Hematopoietic multipotent progenitor cell (in vitro differentiated cells): ENCODE measurements around the gene ANKDD1A. TPM values are rescaled to one million over a fixed set of nuclear protein-coding genes. Genes with fewer than 3 reads are reported as not detected.
A peak's percentile ranks its signal among the peaks of the same experiment; 100 is the strongest.

ENCODE experiments used
- DNase-seq, 3 donors: peaks; one replicate each; pipeline ENCODE4 v3.0.0-alpha.2; 2011 to 2015; ENCODE audit warnings: low read depth in 2 of 3, low spot score in 2 of 3
- total RNA-seq: library from RNA; depleted of rRNA; stranded (reverse); fragments of >200 nt; gene quantifications from one replicate; pipeline ENCODE4 v1.2.3, GENCODE V29; 2012

Gene ANKDD1A
- total RNA-seq, 1 donor = 6.2 TPM

GRCh38 chr15:64917211-64917610 is 5.5 kb downstream of the ANKDD1A start:
- DNase-seq = no peak

- DNase-seq = no peak
Measured at GRCh38 chr15:64919721-64920120, 8.0 kb downstream of the ANKDD1A start.

- no peak for DNase-seq
Measured at GRCh38 chr15:64921711-64922110, 10.0 kb downstream of the ANKDD1A start.

GRCh38 chr15:64923546-64923945 is 11.8 kb downstream of the ANKDD1A start:
- no peak for DNase-seq

GRCh38 chr15:64925335-64926330 is 13.9 kb downstream of the ANKDD1A start:
- no peak for DNase-seq

- DNase-seq = no peak
Measured at GRCh38 chr15:64926661-64927060, 15.0 kb downstream of the ANKDD1A start.

- DNase-seq = no peak
Measured at GRCh38 chr15:64928626-64929220, 17.0 kb downstream of the ANKDD1A start.

- DNase-seq = no peak
Measured at GRCh38 chr15:64930019-64930652, 18.4 kb downstream of the ANKDD1A start.

GRCh38 chr15:64930778-64931371 is 19.2 kb downstream of the ANKDD1A start:
- peak in 1 of 3 donors; percentile 45 for DNase-seq

GRCh38 chr15:64931381-64931780 is 19.7 kb downstream of the ANKDD1A start:
- DNase-seq = no peak

- no peak for DNase-seq
Measured at GRCh38 chr15:64934023-64934422, 22.3 kb downstream of the ANKDD1A start.

GRCh38 chr15:64938192-64938591 is 26.5 kb downstream of the ANKDD1A start:
- no peak for DNase-seq

- DNase-seq = no peak
Measured at GRCh38 chr15:64942356-64942755, 30.7 kb downstream of the ANKDD1A start.

- DNase-seq = no peak
Measured at GRCh38 chr15:64943512-64944225, 32.0 kb downstream of the ANKDD1A start.

- DNase-seq = no peak
Measured at GRCh38 chr15:64944961-64945360, 33.3 kb downstream of the ANKDD1A start.

GRCh38 chr15:64947211-64947610 is 35.5 kb downstream of the ANKDD1A start:
- DNase-seq = no peak

- DNase-seq = no peak
Measured at GRCh38 chr15:64948916-64949315, 37.2 kb downstream of the ANKDD1A start.

GRCh38 chr15:64949383-64950186 is 37.9 kb downstream of the ANKDD1A start:
- DNase-seq = no peak

- peak in 2 of 3 donors; percentile 18 to 40 for DNase-seq
Measured at GRCh38 chr15:64950888-64951287, 39.2 kb downstream of the ANKDD1A start.
